Hematopoietic multipotent progenitor cell treated with erythropoietin and hydrocortisone succinate and interleukin-3 and kit ligand, for 17 days (in vitro differentiated cells): ENCODE measurements around the gene SEMA3E.
"Not testable (repeated sequence)": the region's sequence is repeated elsewhere in the genome, so short reads cannot be mapped to it uniquely, and the experiment has no call there.

Experiments
- DNase-seq: peaks from one replicate; pipeline ENCODE4 v3.0.0-alpha.2; 2015; ENCODE audit warnings: low spot score

Gene SEMA3E

DNA sequence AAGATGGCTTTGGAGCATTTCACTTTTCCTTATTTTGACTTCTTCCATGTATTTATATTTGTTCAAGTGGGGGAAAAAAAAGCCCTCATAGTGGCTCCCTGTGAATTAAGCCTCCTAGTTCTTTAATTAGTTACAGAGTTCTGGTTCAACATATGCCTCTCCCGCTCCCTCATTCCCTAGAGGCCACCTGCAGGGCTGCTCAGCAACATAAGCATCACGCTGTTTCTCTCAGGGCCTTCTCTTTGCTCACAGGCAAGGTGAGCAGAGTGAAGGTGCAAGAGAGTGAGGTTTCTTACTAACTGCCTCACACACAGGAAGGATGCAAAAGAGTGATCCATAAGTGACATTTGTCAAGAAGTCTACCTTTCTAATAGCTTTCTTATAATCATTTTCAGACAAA, 196.7 kb downstream of the SEMA3E start:
- DNase-seq, result no peak

DNA sequence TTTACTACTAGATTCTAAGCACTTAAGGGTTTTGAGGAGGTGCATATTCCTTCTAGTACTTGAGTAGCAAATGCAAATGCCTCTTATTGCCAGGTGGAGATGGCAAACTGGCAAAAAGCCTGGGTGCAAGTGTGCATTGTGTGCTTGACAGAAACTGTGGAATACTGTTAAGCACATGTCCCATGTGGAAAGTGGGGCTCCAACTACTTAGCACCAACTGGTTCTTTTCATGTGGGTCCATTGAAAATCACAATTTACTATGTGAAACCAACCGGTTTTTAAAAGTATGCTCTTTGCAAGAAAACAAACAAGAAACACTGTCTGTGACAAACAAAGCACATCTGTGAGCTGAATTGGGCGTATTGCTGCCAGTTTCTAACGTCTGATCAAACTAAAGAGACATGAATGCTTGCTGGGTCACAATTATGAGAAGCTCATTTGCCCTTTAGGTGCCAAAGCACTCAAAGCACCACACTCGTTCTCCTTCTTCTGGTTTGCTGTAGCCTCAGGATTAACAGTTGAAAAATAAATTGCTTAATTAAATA, 197.4 kb downstream of the SEMA3E start:
- no peak for DNase-seq

DNA sequence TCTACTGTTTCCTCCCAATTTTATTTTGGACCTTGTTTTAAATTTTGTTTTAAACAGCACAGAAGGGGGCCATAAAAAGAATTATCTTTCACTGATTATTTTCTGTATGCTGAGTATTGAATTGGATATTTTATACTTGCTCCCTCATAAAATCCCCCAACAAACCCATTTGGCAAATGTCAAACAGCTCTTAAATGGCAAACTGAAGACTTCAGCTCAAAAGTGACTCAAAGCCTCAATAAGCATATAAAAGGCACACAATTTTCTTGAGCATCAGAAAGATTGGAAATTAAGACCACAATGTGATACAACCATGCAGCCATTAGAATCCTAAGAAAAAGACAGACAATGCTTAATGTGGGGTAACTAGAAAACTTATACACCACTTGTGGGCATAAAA, 199.2 kb downstream of the SEMA3E start:
- DNase-seq, result no peak

DNA sequence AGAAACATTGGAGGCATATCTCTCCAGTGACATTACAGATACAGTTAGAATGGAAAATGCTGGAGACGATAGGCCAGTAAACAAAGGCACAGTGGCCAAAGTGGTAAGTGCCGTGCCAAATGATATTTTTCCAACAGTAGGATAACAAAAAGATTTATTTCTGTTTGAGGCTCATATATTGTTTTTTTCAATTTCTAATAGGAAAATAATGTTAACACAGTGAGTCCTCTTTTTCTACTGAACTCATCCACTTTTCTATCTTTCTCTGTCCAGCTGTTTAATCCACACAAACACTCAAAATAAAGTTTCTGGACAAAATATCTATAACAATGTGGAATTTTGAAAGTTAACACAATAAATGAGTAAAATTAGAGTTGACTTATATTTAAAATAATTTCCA, 201.3 kb downstream of the SEMA3E start:
- no peak for DNase-seq

DNA sequence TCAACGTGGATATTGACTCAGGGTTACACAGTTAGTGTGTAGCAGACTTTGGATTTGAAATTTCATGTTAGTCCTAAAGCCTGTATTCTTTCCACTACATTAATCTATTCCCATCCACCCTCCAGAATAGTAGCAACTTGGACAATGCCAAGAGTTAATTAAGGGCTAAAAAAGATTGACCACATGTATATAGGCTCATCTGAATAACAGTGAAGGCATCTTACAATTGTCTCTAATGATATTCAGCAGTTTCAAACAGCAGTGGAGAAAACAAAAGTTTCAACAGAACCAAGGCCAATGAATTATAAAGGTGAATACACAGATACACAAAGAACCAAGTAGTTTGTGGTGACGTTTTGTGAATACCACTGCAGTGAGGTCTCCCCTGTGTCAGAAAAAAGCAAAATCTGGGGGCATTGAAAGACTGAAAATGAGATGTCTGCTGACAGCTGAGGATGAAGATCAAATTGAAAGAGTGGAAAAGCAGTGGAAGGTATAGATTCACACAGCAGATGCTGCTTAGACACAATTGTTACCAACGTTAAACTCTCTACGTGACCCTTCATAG, 202.8 kb downstream of the SEMA3E start:
- no peak for DNase-seq

DNA sequence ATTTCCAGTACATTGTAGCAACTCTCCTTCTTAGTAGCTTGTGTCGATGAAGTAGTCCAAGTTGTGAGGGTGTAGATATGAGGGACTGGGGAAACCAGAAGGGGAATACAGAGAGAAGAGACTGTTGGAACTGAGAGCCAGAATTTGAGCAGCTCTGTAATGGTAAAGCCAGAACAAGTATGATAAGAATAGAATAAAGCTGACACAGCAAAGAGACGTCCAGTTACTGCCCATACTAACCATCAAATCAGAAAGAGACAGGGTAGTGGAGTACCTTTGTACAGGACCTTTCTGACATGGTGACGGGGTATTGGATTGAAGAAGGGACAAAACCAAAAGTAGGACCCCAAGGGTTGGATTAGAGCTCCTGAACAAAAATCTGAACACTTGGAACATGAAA, 206.0 kb downstream of the SEMA3E start:
- no peak for DNase-seq

DNA sequence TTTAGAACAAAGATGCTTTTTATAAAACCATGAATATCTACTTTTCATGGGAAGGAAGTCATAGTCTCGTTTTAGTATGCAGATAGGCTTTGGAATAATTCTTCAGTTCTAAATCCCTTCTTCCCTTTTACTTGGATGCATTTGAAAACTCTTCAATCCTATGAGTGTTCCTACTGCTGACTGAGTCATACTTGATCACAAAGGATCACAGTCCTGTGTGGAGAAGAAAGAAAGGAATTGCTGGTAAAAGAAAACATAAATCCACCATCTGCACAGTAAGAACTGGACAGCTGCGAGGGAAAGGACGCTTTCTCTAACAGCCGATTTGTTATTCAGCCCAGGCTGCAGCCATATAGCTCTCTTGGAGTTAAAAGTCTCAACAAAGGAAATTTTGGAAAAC, 209.9 kb downstream of the SEMA3E start:
- DNase-seq, result no peak

DNA sequence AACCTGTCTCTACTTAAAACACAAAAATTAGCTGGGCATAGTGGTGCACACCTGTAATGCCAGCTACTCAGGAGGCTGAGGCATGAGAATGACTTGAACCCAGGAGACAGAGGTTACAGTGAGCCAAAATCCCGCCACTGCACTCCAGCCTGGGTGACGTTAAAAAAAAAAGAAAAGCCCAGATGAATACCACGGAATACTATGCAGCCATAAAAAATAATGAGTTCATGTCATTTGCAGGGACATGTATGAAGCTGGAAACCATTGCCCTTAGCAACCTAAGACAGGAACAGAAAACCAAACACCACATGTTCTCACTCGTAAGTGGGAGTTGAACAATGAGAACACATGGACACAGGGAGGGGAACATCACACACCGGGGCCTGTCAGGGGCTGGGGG, 218.7 kb downstream of the SEMA3E start:
- not testable (repeated sequence) for DNase-seq

DNA sequence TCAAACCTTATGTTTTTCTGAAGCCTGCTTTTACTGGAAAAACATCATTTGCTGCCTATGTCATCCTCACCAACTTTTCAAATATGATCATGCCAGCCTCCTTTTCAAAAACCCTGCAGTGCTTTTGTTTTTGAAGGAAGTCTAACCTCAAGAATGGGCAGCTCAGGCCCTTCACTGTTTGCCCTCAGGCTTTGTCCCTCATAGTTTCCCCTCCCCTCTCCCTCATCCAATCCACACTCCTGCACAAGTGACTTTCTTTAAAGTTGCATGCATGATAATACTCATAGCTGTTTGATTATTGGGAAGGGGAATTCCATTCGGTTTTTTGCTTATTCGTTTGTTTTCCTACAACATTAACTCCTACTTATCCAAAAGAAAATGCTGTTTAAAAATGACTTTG, 219.4 kb downstream of the SEMA3E start:
- DNase-seq, result no peak

DNA sequence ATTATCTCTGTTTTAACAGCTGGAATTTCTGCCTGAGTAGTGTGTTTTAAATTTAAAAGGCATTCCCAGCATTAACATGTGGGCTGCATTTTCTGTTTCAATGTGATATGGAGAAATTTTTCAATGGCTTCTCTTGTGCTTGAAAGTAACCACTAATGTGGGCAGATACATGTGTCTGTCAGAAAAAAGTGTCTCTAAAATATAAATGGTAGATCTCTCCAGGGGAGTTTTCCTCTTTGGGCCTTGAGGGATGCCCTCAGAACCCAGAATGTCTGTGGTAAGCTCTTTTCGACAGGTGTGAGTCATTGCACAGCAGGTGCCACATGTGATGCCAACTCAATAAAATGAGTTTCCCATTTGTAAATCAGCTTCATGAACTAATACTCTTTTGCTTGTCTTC, 221.1 kb downstream of the SEMA3E start:
- DNase-seq, result no peak

DNA sequence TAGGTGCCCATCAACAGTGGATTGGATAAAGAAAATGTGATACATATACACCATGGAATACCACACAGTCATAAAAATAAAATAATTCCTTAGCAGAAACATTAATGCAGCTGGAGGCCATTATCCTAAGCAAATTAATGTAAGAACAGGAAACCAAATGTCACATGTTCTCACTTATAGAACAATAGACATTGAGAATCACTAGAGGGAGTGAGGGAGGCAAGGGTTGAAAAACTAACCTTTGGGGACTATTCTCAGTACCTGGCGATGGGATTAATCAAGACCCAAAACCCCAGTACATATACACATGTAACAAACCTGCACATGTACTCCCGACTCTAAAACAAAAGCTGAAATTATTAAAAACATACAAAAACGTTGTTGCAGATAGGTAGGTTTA, 222.6 kb downstream of the SEMA3E start:
- DNase-seq, result no peak

DNA sequence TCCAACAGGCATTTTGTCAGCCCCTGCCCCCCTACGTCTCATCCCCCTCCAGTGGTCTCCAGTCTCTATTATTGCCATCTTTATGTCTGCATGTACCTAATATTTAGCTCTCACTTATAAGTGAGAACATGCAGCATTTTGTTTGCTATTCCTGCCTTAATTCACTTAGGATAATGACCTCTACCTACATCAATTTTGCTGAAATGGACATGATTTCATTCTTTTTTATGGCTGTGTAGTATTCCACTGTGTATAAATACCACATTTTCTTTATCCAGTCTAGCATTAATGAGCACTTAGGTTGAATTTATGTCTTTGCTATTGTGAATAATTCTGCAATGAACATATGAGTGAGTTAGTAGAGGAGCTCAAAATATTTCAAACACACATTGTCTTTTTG, 229.9 kb downstream of the SEMA3E start:
- DNase-seq, result no peak

DNA sequence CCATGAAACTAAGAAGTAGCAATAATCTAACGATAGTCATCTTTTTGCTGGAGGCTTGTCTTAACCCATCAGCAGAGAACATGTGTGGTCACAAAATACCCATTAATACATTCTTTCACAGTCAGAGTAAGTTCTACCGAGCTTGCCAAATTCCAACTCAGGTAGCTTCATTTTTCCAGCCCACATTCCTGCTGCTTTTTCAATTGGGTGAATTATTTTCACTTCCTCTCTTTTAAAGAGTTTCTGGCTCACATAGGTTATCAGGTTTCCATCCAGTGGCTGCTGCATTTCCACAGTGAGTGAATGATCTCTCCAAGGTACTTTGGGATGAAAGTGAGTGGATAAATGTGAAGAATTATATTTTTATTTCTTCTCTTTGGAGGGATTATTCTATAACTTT, 233.1 kb downstream of the SEMA3E start:
- no peak for DNase-seq

DNA sequence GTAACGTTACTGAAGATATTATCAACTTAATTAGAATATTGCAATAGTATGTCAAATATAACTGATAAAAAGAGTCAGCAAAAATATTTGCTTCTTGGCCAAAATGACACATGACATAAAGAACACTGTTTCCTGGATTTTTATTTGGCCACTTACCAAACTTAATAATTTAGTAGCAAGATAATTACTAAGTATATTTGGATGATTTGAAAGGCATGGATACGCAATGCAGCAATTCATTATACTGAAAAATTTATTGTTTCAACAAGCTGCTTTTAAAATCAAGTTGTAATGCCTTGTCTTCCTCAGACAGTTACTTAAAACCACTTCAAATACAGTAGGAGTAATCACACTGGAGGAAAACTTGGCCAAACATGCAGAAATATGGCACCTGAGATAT, 234.0 kb downstream of the SEMA3E start:
- no peak for DNase-seq

DNA sequence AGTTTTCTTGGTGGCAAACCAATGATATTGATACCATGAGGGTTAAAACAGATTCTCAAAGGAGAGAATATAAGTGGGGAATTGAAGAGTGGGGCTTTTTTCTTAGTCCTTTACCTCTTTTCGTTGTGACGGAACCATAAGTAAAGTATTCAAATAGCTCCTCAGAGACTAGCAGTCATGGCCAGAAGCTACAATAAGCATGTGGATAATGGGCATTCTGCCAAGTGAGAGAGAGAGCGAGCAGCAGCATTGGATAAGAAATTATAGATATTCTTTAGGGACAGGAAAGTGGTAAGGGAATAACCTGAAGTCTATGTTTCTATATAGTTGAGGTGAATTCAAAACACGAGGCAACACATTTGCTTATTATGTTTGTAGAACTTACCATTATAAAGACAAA, 235.1 kb downstream of the SEMA3E start:
- DNase-seq, result no peak

DNA sequence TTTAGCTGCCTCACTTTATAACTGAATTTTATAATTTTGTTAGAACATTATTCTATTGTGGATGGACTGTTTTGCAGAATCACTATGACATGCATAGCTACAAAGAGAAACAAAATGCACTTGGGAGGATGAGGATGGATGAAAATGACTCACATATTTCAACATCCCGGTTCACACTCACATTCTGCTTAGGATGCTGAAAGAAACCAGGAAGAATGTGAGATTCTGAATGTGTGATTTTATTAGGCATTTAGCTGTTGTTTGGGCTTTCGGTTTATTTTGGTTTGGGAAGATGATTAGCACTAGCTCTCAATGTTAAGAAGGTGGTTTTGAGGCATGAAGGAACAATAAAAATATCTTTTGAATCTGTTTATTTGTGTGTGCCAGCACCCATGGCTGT, 235.5 kb downstream of the SEMA3E start:
- DNase-seq, result no peak

DNA sequence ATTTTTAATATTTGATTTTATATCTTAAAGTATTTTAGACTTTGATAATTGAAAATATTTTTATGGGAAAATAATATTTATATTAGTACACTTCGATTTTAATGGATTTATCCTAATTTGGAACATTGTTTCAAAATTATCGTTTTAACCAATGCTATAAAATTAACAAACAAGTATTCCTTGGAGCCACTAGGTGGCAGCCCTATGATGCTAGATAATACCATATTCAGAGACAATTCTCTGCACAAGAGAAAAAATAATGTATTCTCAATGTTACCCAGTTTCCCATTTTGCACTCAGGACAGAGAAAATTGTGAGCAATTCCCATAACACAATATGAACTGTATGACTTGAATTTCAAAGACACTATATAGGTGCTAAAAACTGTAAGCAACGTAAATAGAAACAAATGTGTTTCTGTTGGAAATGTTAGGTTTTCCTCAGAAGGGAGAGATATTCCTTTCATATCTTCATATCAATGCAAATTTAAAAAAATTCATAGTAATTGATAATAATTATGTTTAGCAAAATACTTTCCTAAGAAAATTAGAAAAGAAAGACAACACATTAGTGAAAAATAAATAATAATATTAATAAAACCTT, 237.8 kb downstream of the SEMA3E start:
- DNase-seq, result peak; percentile 17

DNA sequence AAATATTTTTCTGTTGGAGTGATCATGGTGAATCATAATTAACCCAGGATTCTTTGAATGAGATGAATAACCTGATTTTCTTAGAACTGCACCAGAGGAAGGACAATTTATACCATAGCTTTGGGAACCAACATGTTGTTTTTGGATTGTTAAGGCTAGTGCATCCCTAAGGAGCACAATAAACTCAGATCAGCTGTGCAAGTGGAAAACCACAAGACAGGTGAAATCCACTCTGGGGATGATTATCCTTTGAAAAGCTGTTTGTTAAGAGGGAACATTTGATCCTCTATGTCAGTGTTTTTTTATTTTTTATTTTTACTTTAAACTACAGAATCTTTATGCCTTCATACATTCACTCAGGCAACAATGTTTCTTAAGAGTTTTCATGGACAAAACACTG, 254.2 kb downstream of the SEMA3E start:
- DNase-seq, result no peak

DNA sequence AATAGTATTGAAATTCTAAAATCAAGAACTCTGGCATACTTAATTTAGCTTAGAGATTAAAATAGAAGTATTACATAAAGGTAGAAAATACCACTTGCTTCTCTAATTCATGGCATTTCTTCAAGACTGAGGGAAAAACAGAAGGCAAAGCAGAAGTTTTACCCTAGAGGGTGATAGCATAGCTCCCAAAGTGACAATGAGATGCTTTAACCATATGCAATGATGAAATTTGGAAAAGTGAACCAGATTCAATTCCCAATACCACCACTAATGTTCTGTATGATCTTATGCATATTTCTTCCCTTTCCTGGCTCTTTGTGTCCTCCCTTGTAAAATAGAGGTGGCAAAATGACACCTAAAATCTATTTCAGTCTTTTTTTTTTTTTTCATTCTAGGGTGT, 260.5 kb downstream of the SEMA3E start:
- DNase-seq, result no peak

DNA sequence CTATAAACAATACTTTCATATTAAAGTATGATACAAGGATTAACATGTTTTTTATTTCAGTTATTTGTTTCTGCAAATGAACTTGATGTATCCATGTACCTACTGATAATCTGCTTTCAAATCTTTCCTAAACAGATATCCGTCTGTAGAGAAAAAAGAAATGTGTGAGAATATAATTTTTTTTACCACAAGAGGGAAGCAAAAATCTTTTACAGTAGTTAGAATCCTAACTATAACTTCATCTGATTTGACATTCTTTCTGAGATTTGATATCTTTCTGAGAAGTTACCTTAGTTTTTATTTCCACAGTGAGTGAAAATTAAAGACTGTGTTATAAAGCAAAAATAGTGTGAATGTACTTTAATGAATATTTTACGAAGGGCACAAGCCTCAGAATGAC, 282.3 kb downstream of the SEMA3E start:
- DNase-seq, result no peak

DNA sequence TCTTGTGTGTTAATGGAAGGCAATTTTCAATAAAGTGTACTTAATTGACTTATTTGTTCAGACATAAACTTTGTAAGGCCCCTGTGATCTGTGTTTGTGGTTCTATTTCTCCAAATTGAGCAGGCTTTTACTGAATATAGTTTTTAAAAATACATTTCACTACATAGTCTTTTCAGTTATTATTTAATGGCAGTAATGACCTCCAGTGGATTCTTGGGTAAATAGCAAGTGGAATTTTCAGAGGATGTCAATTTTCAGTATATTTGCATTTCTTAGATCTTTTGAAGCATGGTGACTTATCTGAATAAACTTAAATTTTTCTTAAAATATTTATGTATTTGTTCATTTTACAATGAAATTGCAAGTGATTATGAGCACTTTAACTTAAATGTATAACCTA, 283.2 kb downstream of the SEMA3E start:
- DNase-seq, result no peak

DNA sequence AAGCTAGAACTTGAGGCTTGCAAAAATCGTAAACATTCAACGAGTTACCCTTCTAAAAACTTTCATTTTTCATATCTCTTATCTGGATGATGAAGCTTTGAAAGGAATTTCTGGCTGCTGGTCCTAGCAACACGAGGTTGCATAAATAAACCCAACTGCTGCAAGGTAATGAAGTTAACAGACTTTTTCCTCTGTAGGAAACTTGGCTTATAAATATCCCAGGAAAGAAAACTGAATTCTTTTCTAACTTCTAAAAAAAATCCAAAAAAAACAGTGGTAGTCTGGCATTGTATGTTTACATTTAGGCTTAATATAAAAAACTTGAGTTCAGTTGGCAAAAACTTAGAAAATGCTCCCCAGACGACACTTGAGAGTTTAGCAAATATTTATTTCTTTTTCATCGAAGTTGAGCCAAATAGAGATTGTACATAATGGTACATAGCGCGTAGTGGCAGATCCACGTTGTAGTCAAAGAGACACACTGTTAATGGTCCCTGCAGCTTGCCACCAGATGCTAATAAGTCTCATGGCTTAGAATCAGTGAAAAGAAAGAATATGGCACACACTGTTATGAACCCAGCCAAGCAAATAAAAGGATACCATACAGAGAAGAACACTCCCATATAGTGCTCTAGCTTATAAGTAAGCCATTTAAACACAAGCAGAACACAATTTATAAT, 285.9 kb downstream of the SEMA3E start:
- DNase-seq, result no peak

DNA sequence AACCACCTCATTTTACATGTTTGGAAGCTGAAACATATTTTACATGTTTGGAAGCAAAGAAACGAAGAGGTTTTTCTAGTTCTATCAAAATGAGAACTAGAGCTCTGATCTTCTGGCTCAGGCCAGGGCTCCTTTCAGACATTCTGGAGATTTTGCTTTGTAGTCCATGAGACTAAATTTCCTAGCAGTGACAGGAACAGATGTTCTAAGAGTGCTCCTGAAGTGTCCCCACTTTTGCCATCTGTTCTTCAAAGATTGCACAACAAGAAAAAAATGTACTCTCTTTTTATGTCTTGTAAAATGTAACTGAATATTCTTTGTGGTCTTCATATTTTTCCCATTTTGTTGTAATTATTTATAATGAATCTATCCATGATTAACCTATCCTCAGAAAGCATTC, 289.8 kb downstream of the SEMA3E start:
- no peak for DNase-seq

DNA sequence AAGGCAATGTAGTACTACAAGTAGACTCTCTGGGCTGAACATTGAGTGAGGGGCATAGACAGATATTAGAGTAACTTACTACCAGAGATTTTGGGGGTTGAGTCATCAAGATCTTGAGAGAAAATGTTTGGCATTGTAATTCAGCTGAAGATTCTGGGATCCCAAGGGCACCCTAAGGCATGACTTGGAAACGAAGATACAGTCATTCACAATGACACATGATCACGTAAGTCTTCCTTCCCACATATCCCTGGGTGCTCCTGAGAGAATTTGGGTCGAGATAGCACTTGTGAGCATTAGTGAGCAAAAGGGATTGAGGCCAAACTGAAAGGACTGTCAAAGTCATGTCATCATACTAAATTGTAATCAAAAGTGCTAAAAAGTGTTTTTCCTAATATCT, 293.8 kb downstream of the SEMA3E start:
- DNase-seq, result no peak
